GM12874 (cell line): Measurements from ENCODE around the gene SEC24B.

Source experiments
- TF ChIP-seq, protein P1 (sequence below): IDR thresholded peaks from 2 replicates; pipeline ENCODE4 v1.5.1; 2011; ENCODE audit warnings: low read depth, mild to moderate bottlenecking, control low read depth, low read length, moderate library complexity; ENCODE audit not compliant: insufficient read depth

SEC24B gene

DNA sequence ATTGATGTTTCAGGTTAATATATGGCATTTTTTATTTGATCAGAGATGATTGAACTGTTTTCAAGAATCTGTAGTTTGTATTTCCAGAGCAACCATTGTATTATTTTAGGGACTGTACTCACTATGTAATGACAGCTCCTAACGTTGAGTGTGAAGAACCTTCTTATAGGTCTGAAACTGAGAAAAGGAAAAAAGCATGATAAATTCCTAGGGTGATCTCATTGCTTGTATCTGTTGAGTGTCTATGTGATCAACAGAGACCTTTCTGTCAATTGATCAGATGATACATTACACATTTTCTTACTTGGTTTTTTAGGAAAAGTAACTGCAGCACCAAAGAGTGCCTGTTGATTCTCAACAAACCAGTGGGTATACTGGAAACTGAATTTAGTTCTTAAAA lies 40.2 kb downstream of the SEC24B start:
- TF ChIP-seq, protein P1, sequence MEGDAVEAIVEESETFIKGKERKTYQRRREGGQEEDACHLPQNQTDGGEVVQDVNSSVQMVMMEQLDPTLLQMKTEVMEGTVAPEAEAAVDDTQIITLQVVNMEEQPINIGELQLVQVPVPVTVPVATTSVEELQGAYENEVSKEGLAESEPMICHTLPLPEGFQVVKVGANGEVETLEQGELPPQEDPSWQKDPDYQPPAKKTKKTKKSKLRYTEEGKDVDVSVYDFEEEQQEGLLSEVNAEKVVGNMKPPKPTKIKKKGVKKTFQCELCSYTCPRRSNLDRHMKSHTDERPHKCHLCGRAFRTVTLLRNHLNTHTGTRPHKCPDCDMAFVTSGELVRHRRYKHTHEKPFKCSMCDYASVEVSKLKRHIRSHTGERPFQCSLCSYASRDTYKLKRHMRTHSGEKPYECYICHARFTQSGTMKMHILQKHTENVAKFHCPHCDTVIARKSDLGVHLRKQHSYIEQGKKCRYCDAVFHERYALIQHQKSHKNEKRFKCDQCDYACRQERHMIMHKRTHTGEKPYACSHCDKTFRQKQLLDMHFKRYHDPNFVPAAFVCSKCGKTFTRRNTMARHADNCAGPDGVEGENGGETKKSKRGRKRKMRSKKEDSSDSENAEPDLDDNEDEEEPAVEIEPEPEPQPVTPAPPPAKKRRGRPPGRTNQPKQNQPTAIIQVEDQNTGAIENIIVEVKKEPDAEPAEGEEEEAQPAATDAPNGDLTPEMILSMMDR: no peak

DNA sequence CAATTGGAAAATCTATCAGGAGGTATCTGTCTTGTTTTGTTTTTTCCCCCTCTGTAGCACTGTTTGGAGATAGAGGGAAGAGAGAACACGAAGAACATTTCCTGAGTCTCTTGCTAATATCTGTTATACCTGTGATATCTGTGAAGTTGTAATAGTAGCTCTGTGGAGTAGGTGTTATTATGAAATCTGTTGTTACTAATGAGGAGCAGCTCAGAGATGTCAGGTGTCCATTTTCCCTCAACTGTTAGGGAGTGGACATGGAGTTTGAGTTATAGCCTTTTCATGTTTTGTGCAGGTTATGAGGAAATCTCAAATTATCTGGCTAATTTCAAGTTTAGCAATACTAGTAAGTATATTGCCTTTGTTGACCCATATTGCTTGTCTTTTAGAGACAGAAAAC lies 52.4 kb downstream of the SEC24B start:
- TF ChIP-seq, protein P1: no peak

DNA sequence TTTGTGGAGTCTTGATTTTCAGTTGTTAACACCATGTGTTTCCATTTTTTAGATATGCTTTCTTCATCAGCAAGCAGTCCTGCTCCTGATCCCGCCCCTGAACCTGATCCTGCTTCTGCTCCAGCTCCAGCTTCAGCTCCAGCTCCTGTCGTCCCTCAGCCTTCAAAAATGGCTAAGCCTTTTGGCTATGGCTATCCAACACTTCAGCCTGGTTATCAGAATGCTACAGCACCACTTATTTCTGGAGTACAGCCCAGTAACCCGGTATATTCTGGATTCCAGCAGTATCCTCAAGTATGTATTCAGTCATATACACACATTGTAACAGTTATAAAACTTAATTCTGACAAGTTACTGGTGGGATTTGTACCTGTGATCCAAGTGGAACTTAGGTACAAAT lies 60.9 kb downstream of the SEC24B start:
- TF ChIP-seq, protein P1: no peak

DNA sequence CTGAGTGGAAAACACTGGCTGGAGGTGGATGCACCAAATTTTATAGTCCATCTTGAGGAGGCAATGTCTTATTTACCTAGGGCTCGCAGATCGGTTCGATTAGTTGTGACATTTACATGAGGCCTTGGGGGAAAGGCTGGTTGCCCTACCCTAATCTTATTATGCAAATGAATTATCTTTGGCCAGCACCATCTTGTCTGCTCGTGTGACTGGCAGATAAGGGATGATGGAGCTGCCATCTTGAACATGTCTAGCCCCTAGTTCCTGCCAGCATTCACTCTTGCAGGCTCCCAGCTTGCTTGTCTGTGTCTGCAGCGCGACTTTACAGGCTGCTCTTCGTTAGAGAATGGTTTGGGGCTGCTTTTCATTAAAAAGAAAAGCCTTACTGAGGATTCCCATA lies 61.9 kb downstream of the SEC24B start:
- TF ChIP-seq, protein P1: no peak

DNA sequence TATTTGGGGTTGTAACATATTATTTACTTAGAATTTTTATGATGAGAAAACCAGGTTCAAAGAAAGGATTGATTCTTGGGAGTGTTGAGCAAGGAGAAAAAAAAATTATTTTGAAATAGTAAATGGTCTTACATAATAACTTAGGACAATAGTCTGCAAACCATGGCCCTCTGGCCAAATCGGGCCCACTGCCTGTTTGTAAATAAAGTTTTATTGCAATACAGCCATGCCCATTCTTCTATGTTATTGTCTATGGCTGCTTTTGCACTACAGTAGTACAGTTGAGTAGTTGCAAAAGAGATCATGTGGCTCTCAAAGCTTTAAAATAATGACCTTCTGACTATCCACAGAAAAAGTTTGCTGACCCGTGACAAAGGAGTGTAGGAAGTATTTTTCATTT lies 63.3 kb downstream of the SEC24B start:
- TF ChIP-seq, protein P1: no peak

DNA sequence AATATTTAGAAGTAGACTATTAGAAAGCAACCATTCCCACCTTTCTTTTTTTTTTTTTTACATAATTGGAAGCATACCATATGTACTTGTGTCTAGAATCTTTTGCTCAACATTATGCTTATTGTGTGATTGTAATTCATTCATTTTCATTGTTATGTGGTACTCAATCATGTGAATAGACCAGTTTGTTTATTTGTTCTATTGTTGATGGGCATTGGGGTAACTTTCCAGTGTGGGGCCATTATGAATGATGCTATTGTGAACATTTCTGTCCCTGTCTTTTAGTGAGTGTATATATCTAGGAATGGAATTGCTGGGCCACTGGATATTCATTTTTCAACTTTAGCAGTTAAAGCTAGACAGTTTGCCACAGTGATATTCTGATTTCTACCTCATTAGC lies 63.9 kb downstream of the SEC24B start:
- TF ChIP-seq, protein P1: no peak

DNA sequence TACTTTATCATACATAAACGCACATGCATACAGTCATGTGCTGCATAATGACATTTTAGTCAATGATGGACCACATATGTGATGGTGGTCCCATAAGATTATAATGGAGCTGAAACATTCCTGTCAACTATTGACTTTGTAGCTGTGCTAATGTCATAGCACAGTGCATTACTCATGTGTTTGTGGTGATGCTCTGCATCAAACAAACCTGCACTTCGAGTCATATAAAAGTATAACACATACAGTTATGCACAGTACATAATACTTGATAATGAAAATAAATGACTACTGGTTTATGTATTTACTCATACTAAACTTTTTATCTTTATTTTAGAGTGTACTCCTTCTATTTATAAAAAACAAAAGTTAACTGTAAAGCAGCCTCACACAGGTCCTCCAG lies 65.9 kb downstream of the SEC24B start:
- TF ChIP-seq, protein P1: no peak

DNA sequence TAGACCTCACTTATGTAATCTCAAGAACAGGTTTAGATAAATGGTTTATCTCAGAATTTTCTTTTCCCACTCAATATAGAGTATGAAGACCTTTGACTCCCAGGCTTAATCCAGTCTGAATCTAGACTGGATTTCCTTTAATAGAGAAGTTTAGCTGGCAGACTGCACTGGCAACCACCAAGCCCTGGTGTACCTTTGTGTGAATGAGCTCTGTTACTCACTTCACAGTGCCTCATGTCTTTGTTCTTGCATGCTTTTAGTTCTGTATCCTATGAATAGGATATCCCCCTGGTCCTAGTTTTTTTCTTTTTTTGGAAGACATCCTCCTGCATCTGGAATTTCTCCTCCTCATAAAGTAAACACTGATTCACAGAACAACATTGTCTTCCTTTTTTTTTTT lies 73.3 kb downstream of the SEC24B start:
- TF ChIP-seq, protein P1: no peak
